Activated naive CD4-positive, alpha-beta T cell treated with anti-CD3 and anti-CD28 coated beads, Interleukin-2, amount 50 U/mL, for 24 hours (primary cell): ENCODE data around the gene RPS14.
"Not testable (repeated sequence)": the region's sequence is repeated elsewhere in the genome, so short reads cannot be mapped to it uniquely, and the experiment has no call there.

Experiments
- H3K27ac Mint-ChIP-seq: one replicate; pipeline ENCODE4 v1.8.0; 2021; ENCODE audit warnings: mild to moderate bottlenecking, mixed read lengths
- H3K27me3 Mint-ChIP-seq: one replicate; pipeline ENCODE4 v1.8.0; 2021; ENCODE audit warnings: mixed read lengths
- H3K36me3 Mint-ChIP-seq: one replicate; pipeline ENCODE4 v1.8.0; 2021; ENCODE audit warnings: mixed read lengths
- H3K4me1 Mint-ChIP-seq: one replicate; pipeline ENCODE4 v1.8.0; 2021; ENCODE audit warnings: mixed read lengths
- H3K4me3 Mint-ChIP-seq: one replicate; pipeline ENCODE4 v1.8.0; 2021; ENCODE audit warnings: mild to moderate bottlenecking, mixed read lengths
- H3K9me3 Mint-ChIP-seq: one replicate; pipeline ENCODE4 v1.8.0; 2021; ENCODE audit warnings: mixed read lengths

RPS14 gene

DNA sequence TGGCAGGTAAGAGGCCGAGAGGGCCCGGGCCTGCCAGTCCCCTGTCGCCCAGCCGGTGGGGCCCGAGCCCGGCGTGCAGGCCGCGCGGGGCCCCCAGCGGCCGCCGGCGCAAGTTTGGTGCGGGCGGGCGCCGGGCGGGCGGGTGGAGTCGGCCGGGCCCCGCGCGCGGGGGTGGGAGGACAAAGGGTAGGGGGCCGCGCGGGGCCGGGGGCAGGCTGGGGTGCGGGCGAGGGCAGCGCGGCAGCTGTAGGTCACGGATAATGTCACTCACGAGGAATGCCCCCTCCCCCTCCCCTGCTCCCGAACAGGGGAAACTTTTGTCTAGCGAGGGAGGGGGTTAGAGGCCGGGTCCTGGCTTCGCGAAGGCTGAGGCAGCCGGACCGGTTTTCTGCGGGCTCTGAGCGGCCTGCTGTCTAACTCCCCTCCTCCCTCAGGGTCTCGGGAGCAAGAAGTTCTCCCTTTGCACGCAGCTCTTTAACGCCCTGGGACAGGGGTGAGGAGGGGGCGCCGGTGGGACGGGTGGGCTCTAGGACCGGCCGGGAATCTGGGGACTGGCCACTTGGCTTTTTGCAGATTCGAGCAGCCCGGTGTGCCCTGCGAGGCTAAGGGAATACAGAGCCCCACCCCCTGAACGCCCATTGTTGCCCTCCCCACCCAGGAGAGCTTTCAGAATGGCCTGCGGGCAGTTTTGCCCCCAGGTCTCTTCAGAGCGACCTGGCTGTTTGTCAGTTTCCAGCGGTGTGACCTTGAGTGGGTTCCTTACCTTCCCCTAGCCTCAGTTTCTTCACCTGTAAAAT is 37.1 kb upstream of the RPS14 start:
- Mint-ChIP-seq H3K36me3 (no peaks in the 10 kb centered on the region), H3K27ac (peak overlapping the region; percentile 27)

GRCh38 chr5:150485693-150486401 is 36.3 kb upstream of the RPS14 start:
- peaks cover 2% of the 10 kb centered on the region for H3K27me3 Mint-ChIP-seq

More for the DNA sequence above, 37.1 kb upstream of the RPS14 start:
- Mint-ChIP-seq H3K4me3 (peak overlapping the region; percentile 76), H3K9me3 (no peaks in the 10 kb centered on the region), H3K27me3 (peaks cover 2% of the 10 kb centered on the region), H3K4me1 (peaks cover 12% of the 10 kb centered on the region)

DNA sequence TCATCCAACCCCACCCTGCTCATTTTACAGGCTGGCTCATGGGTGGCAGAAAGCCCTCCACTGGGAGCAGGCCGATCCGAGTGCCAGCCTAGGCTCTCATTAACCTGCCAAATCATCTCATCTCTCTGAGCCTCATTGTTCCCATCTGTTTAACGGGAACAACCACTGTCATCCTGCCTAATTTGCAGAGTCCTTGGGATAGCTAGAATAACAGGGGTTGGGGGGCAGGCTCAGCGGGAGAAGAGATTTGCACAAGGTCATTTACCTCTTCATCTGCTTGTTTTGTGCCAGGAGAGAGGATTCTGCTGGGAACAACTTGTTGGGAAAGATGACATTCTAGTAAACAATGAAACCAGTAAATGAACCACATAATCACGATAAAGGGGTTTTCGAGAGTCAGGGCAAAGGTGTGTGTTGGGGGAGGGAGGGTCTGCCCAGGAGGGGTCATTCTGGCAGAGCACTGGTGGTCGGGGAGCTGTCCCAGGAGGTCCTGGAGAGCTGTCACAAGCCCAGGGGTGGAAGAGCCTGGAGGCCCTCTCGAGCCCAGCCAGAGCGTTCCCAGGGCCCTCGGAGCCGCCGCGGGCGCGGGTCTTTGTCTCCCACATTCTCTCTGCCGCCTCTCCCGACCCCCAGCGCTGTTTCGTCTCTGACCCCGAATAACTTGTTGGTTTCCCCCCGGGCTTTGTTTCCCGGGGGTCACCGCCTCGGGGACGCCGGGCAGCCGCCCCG is 35.6 kb upstream of the RPS14 start:
- Mint-ChIP-seq H3K27ac (peak overlapping the region; percentile 82), H3K27me3 (peaks cover 2% of the 10 kb centered on the region), H3K9me3 (no peaks in the 10 kb centered on the region)

More at GRCh38 chr5:150485693-150486401, 36.3 kb upstream of the RPS14 start:
- Mint-ChIP-seq H3K4me1 (peaks cover 12% of the 10 kb centered on the region), H3K36me3 (no peaks in the 10 kb centered on the region), H3K9me3 (no peaks in the 10 kb centered on the region), H3K27ac (no peak overlapping the region), H3K4me3 (peak overlapping the region; percentile 79)

GRCh38 chr5:150481972-150482406 is 32.5 kb upstream of the RPS14 start:
- Mint-ChIP-seq H3K27me3 (no peaks in the 10 kb centered on the region), H3K36me3 (no peaks in the 10 kb centered on the region), H3K9me3 (no peaks in the 10 kb centered on the region), H3K4me3 (no peak overlapping the region), H3K4me1 (peaks cover 4% of the 10 kb centered on the region), H3K27ac (no peak overlapping the region)

More for the DNA sequence above, 35.6 kb upstream of the RPS14 start:
- Mint-ChIP-seq H3K4me1 (peaks cover 12% of the 10 kb centered on the region), H3K4me3 (peak overlapping the region; percentile 79), H3K36me3 (no peaks in the 10 kb centered on the region)

DNA sequence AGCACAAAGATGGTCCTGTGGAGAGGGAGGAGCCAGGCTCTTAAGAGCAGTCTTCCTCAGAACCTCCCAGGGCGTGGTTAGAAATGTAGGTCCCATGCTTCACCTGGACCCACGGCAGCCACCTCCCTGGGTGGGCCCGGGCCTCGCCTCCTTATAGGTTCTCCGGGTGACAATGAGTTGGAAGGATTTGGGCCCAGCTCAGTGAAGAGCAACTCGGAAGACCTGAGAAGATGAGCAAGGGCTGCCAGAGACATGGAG is 32.1 kb upstream of the RPS14 start:
- Mint-ChIP-seq H3K27ac (no peak overlapping the region), H3K4me1 (peaks cover 4% of the 10 kb centered on the region), H3K27me3 (peaks cover 2% of the 10 kb centered on the region), H3K36me3 (no peaks in the 10 kb centered on the region), H3K4me3 (no peak overlapping the region), H3K9me3 (no peaks in the 10 kb centered on the region)

- Mint-ChIP-seq H3K27me3 (peaks cover 3% of the 10 kb centered on the region), H3K27ac (no peak overlapping the region), H3K4me3 (no peak overlapping the region), H3K4me1 (no peaks in the 10 kb centered on the region), H3K36me3 (no peaks in the 10 kb centered on the region), H3K9me3 (no peaks in the 10 kb centered on the region)
Measured at GRCh38 chr5:150479416-150479815, 29.9 kb upstream of the RPS14 start.

DNA sequence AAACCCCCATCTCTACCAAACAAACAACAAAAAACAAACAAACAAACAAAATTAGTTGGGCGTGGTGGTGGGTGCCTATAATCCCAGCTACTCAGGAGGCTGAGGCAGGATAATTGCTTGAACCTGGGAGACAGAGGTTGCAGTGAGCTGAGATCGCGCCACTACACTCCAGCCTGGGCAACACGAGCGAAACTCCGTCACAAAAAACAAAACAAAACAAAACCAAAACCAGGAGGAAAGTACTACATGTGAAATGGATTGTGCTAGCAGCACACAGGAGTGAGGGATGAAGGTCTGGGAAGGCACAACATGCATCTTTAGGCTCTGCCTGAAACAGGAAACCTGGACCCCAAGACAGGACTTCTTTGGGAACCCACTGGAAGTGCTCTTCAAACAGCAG is 27.0 kb upstream of the RPS14 start:
- not testable (repeated sequence) for H3K27ac Mint-ChIP-seq, H3K27me3 Mint-ChIP-seq, H3K9me3 Mint-ChIP-seq, H3K4me1 Mint-ChIP-seq, H3K4me3 Mint-ChIP-seq, H3K36me3 Mint-ChIP-seq

- Mint-ChIP-seq H3K4me3 (no peak overlapping the region), H3K27ac (no peak overlapping the region), H3K4me1 (no peaks in the 10 kb centered on the region)
Measured at GRCh38 chr5:150473673-150474358, 24.3 kb upstream of the RPS14 start.

DNA sequence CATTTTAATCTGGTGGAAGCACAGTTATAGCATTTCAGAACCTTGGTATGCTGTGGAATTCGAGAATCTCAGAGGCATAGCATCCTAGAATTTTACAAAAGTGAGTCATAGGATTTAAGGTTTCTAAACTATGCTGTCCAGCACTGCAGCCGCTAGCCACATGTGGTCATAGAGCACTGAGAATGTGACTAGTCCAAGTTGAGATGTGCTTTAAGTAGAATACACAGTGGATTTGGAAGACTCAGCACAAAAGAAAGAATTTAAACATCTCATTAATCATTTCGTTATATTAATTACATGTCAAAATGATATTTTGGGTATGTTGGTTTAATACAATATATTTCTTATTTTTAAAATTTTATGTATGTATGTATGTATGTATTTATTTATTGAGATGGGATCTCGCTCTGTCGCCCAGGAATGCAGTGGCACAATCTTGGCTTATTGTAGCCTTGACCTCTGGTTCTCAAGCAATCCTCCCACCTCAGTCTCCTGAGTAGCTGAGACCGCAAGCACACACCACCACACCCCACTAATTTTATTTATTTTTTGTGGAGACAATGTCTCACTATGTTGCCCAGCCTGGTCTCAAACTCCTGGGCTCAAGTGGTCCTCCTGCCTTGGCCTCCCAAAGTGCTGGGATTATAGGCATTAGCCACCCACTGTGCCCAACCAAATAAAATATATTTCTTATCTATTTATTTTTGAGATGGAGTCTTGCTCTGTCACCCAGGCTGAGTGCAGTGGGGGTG is 20.4 kb upstream of the RPS14 start:
- Mint-ChIP-seq H3K36me3 (no peaks in the 10 kb centered on the region), H3K27me3 (no peaks in the 10 kb centered on the region), H3K4me1 (no peaks in the 10 kb centered on the region), H3K4me3 (no peak overlapping the region), H3K27ac (no peak overlapping the region), H3K9me3 (no peaks in the 10 kb centered on the region)

More at GRCh38 chr5:150473673-150474358, 24.3 kb upstream of the RPS14 start:
- no peaks in the 10 kb centered on the region for H3K36me3 Mint-ChIP-seq
- H3K27me3 Mint-ChIP-seq: peaks cover 3% of the 10 kb centered on the region
- no peaks in the 10 kb centered on the region for H3K9me3 Mint-ChIP-seq

GRCh38 chr5:150468206-150468605 is 18.7 kb upstream of the RPS14 start:
- Mint-ChIP-seq H3K4me3 (no peak overlapping the region), H3K27me3 (no peaks in the 10 kb centered on the region), H3K9me3 (no peaks in the 10 kb centered on the region), H3K4me1 (no peaks in the 10 kb centered on the region), H3K27ac (no peak overlapping the region), H3K36me3 (no peaks in the 10 kb centered on the region)

- Mint-ChIP-seq H3K4me1 (peaks cover 8% of the 10 kb centered on the region), H3K4me3 (no peak overlapping the region), H3K9me3 (no peaks in the 10 kb centered on the region), H3K36me3 (no peaks in the 10 kb centered on the region), H3K27me3 (no peaks in the 10 kb centered on the region), H3K27ac (no peak overlapping the region)
Measured at GRCh38 chr5:150465927-150466326, 16.4 kb upstream of the RPS14 start.

DNA sequence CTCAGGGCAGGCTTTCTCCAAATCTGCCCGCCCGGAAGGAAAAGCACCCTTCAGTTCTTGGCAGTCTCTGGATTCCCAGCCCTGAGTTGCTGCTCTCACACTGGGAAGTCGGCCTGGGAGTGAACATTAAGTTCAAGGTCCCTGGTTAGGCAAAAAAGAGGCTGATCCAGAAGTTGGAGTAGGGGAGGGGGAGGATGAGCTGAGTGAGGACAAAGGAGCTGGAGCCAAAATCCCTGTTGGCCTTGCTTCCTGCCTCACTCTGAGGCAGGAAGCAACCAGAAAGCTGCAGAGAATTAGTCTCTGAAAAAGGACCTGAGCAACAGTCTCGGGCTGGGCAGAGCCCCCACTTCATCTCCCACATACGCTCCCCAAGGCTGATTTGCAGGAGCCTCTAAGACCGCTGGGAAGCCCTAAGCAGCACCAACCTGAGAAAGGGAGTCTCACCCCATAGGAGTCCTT is 15.0 kb upstream of the RPS14 start:
- no peaks in the 10 kb centered on the region for H3K9me3 Mint-ChIP-seq
- no peaks in the 10 kb centered on the region for H3K36me3 Mint-ChIP-seq
- peaks cover 14% of the 10 kb centered on the region for H3K4me1 Mint-ChIP-seq
- H3K27ac Mint-ChIP-seq: no peak overlapping the region
- H3K27me3 Mint-ChIP-seq: no peaks in the 10 kb centered on the region
- H3K4me3 Mint-ChIP-seq: no peak overlapping the region

DNA sequence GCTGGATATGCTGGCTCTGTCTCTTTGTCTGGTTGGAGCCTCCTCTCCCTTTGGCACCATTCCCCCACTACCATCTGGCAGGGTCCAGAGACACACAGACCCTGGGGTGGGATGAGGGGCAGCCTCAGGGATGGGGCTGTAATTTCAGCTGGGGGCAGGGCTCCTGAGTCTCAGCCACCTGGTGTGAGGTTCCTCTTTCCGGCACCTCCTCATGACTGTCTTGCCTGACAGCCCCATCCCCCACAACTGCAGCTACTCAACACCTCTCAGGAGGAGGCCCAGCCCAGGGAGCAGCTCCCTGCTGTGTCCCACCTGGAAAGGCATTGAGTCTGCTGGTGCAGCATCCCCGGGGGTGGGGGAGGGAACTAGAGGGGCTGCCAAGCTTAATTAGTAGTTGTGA is 11.7 kb upstream of the RPS14 start:
- Mint-ChIP-seq H3K9me3 (no peaks in the 10 kb centered on the region), H3K36me3 (no peaks in the 10 kb centered on the region), H3K4me1 (peaks cover 41% of the 10 kb centered on the region), H3K27me3 (no peaks in the 10 kb centered on the region), H3K27ac (no peak overlapping the region), H3K4me3 (no peak overlapping the region)

DNA sequence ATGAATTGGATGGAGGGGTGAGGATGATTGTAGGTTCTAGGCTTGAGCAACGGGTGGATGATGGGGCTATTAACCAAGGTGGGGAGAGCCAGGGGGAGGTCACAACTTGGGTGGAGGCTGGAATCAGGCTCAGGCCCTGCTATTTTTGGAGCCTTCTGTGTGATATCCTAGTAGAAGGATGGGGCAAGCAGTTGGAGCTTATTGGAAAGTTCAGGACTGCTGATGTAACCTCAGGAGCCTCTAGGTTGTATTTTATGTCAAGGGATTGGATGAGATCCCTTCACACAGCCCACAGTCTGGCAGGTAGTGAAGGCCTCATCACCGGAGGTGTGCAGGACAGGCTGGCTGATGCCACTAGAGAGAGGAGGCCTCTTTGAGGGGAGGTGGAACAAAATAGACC is 11.2 kb upstream of the RPS14 start:
- Mint-ChIP-seq H3K27ac (peak overlapping the region; percentile 77), H3K4me3 (no peak overlapping the region)

More for the DNA sequence above, 11.2 kb upstream of the RPS14 start:
- peaks cover 41% of the 10 kb centered on the region for H3K4me1 Mint-ChIP-seq
- no peaks in the 10 kb centered on the region for H3K36me3 Mint-ChIP-seq
- H3K9me3 Mint-ChIP-seq: no peaks in the 10 kb centered on the region
- no peaks in the 10 kb centered on the region for H3K27me3 Mint-ChIP-seq
